HG02981 (cell line): ENCODE results near the gene RBL2.
A peak's percentile ranks its signal among the peaks of the same experiment; 100 is the strongest.
"Not testable (repeated sequence)": the region's sequence is repeated elsewhere in the genome, so short reads cannot be mapped to it uniquely, and the experiment has no call there.

Source experiments
- ATAC-seq: cut with Tn5 transposase; IDR thresholded peaks from one replicate; pipeline ENCODE4 v1.9.1; 2021; ENCODE audit warnings: mild to moderate bottlenecking, moderate library complexity; ENCODE audit not compliant: unreplicated experiment

RBL2 gene, protein sequence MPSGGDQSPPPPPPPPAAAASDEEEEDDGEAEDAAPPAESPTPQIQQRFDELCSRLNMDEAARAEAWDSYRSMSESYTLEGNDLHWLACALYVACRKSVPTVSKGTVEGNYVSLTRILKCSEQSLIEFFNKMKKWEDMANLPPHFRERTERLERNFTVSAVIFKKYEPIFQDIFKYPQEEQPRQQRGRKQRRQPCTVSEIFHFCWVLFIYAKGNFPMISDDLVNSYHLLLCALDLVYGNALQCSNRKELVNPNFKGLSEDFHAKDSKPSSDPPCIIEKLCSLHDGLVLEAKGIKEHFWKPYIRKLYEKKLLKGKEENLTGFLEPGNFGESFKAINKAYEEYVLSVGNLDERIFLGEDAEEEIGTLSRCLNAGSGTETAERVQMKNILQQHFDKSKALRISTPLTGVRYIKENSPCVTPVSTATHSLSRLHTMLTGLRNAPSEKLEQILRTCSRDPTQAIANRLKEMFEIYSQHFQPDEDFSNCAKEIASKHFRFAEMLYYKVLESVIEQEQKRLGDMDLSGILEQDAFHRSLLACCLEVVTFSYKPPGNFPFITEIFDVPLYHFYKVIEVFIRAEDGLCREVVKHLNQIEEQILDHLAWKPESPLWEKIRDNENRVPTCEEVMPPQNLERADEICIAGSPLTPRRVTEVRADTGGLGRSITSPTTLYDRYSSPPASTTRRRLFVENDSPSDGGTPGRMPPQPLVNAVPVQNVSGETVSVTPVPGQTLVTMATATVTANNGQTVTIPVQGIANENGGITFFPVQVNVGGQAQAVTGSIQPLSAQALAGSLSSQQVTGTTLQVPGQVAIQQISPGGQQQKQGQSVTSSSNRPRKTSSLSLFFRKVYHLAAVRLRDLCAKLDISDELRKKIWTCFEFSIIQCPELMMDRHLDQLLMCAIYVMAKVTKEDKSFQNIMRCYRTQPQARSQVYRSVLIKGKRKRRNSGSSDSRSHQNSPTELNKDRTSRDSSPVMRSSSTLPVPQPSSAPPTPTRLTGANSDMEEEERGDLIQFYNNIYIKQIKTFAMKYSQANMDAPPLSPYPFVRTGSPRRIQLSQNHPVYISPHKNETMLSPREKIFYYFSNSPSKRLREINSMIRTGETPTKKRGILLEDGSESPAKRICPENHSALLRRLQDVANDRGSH

DNA sequence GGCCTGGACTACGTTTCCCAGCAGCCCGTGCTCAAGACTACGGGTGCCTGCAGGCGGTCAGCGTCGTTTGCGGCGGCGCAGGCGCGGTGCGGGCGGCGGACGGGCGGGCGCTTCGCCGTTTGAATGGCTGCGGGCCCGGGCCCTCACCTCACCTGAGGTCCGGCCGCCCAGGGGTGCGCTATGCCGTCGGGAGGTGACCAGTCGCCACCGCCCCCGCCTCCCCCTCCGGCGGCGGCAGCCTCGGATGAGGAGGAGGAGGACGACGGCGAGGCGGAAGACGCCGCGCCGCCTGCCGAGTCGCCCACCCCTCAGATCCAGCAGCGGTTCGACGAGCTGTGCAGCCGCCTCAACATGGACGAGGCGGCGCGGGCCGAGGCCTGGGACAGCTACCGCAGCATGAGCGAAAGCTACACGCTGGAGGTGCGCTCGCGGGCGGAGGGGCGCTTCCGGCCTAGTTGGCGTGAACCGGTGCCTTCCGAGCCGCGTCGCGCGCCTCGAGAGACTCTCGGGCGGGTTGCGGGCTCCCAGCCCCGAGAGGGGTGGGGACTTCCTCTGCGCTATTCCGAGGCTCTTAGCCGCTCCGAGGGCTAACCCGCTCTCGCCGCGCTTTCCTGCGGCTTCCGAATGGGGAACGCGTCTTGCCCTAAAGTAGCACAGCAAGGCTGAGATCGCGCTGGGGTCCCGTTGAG lies at the start of gene RBL2:
Gene RBL2, plus strand, starts transcription at position 95 of the 689 bp plus-strand sequence. Its CDS starts 86 bp downstream, at position 181.
- peak; percentile 75 for ATAC-seq

DNA sequence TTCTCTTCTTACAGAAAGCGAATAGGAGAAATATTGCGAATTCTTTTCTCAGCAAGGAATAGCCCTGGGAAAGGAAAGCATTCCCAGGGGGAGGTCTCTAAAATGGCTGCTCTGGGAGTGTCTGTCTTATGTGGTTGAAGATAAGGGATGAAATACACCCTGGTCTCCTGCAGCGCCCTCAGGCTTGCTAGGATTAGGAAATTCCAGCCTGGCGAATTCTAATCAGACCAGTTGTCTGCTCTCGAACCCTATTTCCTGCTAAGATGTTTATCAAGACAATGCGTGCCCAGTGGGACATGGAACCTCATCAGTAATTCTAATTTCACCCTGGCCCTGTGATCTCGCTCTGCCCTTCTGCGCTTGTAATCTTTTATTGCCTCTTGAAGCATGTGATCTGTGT lies 49.7 kb upstream of the RBL2 start:
- ATAC-seq = not testable (repeated sequence)

- ATAC-seq = no peak
Observed at GRCh38 chr16:53404959-53405358, 29.3 kb upstream of the RBL2 start.

- no peak for ATAC-seq
Observed at GRCh38 chr16:53412549-53412948, 21.7 kb upstream of the RBL2 start.

GRCh38 chr16:53413864-53414263 lies 20.4 kb upstream of the RBL2 start:
- ATAC-seq = no peak

DNA sequence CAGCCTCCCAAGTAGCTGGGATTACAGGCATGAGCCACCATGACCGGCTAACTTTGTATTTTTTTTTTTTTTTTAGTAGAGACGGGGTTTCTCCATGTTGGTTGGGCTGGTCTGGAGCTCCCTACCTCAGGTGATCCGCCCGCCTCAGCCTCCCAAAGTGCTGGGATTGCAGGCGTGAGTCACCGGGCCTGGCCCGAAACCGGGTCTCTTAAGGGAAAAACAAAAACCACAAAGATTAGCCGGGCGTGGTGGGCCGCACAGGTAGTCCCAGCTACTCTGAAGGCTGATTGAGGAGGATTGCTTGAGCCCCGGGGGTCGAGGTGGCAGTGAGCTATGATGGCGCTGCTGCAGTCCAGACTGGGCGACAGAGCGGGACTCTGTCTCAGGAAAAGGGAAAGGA lies 19.9 kb upstream of the RBL2 start:
- ATAC-seq = no peak

DNA sequence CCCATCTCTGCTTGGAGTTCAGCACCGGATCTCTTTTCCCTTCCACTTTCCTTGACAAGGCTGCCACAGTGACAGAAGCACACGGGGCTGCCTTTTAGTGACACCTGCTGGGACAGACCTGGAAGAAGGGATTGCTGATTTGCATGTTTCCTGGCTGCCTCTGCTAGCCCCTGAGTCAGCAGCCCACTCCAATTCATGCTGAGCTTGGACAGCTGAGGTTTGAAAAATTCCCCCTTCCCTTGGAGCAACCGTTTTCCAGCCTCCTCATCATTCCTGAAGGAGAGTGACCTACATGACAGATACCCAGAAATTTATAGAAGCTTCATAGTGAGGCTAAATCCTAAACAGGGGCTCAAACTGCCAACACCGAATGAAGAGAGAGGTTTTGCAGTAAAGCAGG lies 18.8 kb upstream of the RBL2 start:
- no peak for ATAC-seq

DNA sequence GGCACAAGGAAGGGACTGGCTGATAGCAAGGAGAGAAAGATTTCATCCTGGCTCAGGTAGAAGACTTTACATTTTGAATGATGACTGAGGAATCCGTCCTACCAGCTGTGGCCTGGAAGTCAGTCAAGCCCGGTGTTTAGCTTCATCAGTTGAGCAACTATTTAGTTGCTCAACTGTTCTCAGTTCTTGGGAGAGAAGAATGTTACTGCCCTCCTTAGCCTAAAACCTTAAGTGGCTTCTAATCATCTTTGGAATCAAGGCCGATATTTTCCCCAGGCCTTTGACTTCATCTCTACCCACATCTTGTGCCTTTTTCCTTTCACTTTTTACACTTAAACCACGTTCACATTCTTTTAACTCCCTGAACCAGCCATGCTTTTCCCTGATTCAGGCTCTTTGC lies 17.3 kb upstream of the RBL2 start:
- no peak for ATAC-seq

GRCh38 chr16:53417976-53418375 lies 16.3 kb upstream of the RBL2 start:
- no peak for ATAC-seq

DNA sequence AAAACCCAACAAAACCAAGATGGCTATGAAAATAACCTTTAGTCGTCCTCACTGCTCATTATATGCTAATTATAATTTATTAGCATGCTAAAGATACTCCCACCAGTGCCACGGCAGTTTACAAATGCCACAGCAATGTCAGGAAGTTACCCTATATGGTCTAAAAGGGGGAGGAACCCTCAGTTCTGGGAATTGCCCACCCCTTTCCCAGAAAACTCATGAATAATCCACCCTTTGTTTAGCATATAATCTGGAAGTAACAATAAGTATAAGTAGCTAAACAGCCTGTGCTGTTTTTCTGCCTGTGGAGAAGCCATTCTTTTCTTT lies 14.9 kb upstream of the RBL2 start:
- ATAC-seq = not testable (repeated sequence)

GRCh38 chr16:53421248-53421647 lies 13.0 kb upstream of the RBL2 start:
- ATAC-seq = no peak

DNA sequence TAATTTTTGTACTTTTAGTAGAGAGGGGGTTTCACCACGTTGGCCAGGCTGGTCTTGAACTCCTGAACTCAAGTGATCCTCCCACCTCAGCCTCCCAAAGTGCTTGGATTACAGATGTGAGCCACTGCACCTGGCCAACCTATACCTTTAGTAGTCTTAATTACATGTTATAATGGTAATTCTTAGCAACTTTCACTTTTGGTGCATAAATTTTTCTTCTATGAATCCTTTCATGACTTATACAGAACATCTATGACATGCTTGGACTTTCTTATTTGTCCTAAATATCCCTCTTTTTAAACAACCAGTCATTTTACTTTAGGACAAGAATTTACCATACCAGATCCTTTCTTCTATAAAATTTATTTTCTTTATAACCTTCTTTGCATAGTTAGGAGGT lies 10.3 kb upstream of the RBL2 start:
- not testable (repeated sequence) for ATAC-seq

GRCh38 chr16:53428681-53429080 lies 5.6 kb upstream of the RBL2 start:
- no peak for ATAC-seq

- no peak for ATAC-seq
Observed at GRCh38 chr16:53429221-53429943, 4.9 kb upstream of the RBL2 start.

DNA sequence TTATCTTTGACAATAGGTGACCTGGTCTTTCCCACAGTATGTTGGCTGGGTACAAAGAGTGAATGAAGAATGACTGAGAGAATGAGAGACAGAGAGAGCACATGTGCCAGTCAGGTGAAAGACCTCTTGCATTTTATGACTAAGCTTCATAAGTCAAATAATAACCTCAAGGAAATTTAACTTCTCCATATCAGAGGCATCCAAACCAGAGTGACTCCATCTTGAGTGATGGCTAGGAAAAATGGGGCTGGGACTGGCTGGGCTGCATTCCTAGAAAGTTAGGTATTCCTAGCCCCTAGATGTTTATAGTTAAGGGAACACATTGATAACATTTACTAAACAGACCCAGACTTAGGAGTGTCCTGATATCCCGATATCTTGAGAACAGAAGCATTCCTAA lies 3.9 kb upstream of the RBL2 start:
- no peak for ATAC-seq

DNA sequence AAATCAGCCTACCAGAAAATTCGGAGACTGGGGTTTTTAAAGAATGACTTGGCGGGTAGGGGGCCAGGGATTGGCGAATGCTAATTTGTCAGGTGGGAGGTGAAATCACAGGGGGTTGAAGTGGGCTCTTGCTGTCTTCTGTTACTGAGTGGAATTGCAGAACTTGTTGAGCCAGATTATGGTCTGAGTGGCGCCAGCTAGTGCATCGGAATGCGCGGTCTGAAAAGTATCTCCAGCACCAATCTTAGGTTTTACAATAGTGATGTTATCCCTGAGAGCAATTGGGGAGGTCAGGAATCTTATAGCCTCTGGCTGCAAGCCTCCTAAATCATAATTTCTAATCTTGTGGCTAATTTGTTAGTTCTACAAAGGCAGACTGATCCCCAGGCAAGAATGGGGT lies 762 bp upstream of the RBL2 start:
- no peak for ATAC-seq

- no peak for ATAC-seq
Observed at GRCh38 chr16:53433930-53434376, 318 bp upstream of the RBL2 start.

DNA sequence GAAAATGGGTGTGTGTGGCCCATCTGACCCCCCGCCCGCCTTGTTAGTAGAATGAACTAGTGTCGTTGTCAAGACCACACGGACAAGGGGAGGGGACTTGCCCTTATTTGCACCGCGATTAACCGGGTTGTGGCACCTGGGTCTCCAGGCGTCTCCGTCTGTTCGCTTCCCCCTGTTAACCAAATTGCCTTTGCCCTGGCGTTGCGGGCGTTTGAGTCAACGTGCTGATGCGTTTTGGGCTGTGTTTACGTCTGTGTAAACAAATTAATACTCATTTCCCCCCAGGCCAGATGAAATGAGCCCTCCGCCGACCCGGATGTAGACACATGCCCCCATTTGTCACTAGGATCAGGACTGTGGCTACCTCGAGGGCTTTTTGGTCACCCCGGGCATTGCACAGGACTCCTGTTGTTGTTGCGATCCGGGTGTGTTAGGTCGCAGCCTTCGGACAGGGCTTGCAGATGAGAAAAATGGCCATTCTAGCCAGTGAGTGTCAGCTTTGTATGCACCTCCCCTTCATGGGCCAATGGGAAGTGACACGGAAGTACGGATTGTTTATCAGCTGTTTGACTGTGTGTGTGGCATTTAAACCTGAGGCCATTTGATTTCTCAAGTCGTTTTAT lies 906 bp downstream of the RBL2 start:
- peak; percentile 91 for ATAC-seq

GRCh38 chr16:53440125-53440524 lies 5.9 kb downstream of the RBL2 start:
- no peak for ATAC-seq

- ATAC-seq = no peak
Observed at GRCh38 chr16:53445534-53445933, 11.3 kb downstream of the RBL2 start.
